HG03095 (cell line): ENCODE measurements around the gene AKNA.
"Not testable (repeated sequence)": the region's sequence is repeated elsewhere in the genome, so short reads cannot be mapped to it uniquely, and the experiment has no call there.

Source experiments
- ATAC-seq: cut with Tn5 transposase; IDR thresholded peaks from one replicate; pipeline ENCODE4 v1.9.1; 2021; ENCODE audit warnings: moderate library complexity; ENCODE audit not compliant: unreplicated experiment

AKNA gene

GRCh38 chr9:114325684-114326254, 62.0 kb downstream of the AKNA start:
- not testable (repeated sequence) for ATAC-seq

GRCh38 chr9:114324965-114325364, 62.8 kb downstream of the AKNA start:
- ATAC-seq = not testable (repeated sequence)

GRCh38 chr9:114324492-114324891, 63.3 kb downstream of the AKNA start:
- ATAC-seq = no peak

- ATAC-seq = not testable (repeated sequence)
Measured at GRCh38 chr9:114323849-114324248, 63.9 kb downstream of the AKNA start.

- not testable (repeated sequence) for ATAC-seq
Measured at GRCh38 chr9:114322831-114323531, 64.8 kb downstream of the AKNA start, which contains the start of gene ORM1. Gene ORM1, plus strand, starts transcription at chr9:114323098. Its CDS starts 36 bp downstream, at chr9:114323134.

GRCh38 chr9:114322160-114322818, 65.5 kb downstream of the AKNA start:
- ATAC-seq = not testable (repeated sequence)

GRCh38 chr9:114321759-114322158, 66.0 kb downstream of the AKNA start:
- no peak for ATAC-seq

- ATAC-seq = not testable (repeated sequence)
Measured at GRCh38 chr9:114320710-114321109, 67.1 kb downstream of the AKNA start.

- no peak for ATAC-seq
Measured at GRCh38 chr9:114319147-114319546, 68.6 kb downstream of the AKNA start.

GRCh38 chr9:114318416-114318815, 69.4 kb downstream of the AKNA start:
- no peak for ATAC-seq

- no peak for ATAC-seq
Measured at GRCh38 chr9:114317665-114318357, 70.0 kb downstream of the AKNA start.

GRCh38 chr9:114316605-114317230, 71.1 kb downstream of the AKNA start:
- no peak for ATAC-seq

GRCh38 chr9:114315723-114316363, 71.9 kb downstream of the AKNA start:
- no peak for ATAC-seq

- no peak for ATAC-seq
Measured at GRCh38 chr9:114314881-114315722, 72.7 kb downstream of the AKNA start.

- ATAC-seq = no peak
Measured at GRCh38 chr9:114314256-114314867, 73.4 kb downstream of the AKNA start.

- no peak for ATAC-seq
Measured at GRCh38 chr9:114313186-114313585, 74.6 kb downstream of the AKNA start.

GRCh38 chr9:114312513-114312875, 75.3 kb downstream of the AKNA start:
- ATAC-seq = no peak

- no peak for ATAC-seq
Measured at GRCh38 chr9:114311571-114312512, 75.9 kb downstream of the AKNA start.
